ENCODE measurements around the gene TAL2. TPM values are rescaled to one million over a fixed set of nuclear protein-coding genes. Genes with fewer than 3 reads are reported as not detected.
A peak's percentile ranks its signal among the peaks of the same experiment; 100 is the strongest.

Gene TAL2
- total and polyA plus RNA-seq, 9 of the 15 experiments (the other 6 are each of a cell fraction or from before 2014, with no cell fraction given) = 0.21 to 3.7 (median 1.1) TPM; not detected in 1

DNA sequence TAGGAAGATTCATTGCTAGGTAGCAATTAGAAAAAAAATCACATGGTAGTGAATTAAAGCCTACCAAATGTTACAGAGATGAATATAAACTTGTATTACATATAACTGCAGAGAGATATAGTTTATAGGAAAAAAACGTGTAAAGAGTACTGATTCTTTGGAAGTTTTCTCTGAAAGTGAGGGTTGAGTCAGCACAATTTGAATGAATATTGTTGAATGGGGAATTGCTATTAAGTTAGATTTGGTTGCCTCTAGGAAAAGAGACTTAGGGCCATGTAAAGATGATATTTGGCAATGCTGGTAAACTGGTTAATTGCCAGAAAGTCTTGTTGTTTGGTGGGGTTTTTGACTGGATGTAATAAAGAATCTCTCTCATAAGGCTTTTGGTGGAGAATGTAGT, 37.2 kb upstream of the TAL2 start:
- ATAC-seq (no peak), FAIRE-seq (no peak), DNase-seq (ENCODE audit: extremely low read depth in 1 of 4, low spot score in 3 of 4) (no peak)
- Histone ChIP-seq H3K9me1 (ENCODE audit: control insufficient read depth, insufficient read depth, low read length) (no peaks in the 10 kb centered on the region), H3K79me2 (ENCODE audit: control insufficient read depth, insufficient read depth, low read length) (no peaks in the 10 kb centered on the region), H3K27ac (ENCODE audit: extremely low read depth, low read depth, low read length) (no peak overlapping the region), H3K4me3 (no peak overlapping the region), H3K9ac (ENCODE audit: insufficient read depth in 1 of 2, low read depth in 2 of 2, low read length in 2 of 2) (no peak overlapping the region), H3K4me1 (replicated peaks in 1 of 2; ENCODE audit: control insufficient read depth in 2 of 2, insufficient read depth in 2 of 2, low read length in 2 of 2) (no peaks in the 10 kb centered on the region), H2AFZ (ENCODE audit: low read depth, low read length) (no peak overlapping the region), H4K20me1 (replicated peaks; ENCODE audit: control insufficient read depth, insufficient read depth, low read length) (no peaks in the 10 kb centered on the region), H3K27me3 (ENCODE audit: control insufficient read depth in 2 of 2, insufficient read depth in 2 of 2, low read length in 2 of 2) (no peaks in the 10 kb centered on the region), H3K9me3 (replicated peaks; ENCODE audit: control insufficient read depth, insufficient read depth, low read depth, low read length) (no peaks in the 10 kb centered on the region), H3K4me2 (ENCODE audit: insufficient read depth, low read length) (no peak overlapping the region), H3K36me3 (ENCODE audit: control insufficient read depth, insufficient read depth, low read length) (no peaks in the 10 kb centered on the region)
- ChIA-PET POLR2A (no interaction called here), CTCF (ENCODE audit: low intra/inter-chr PET ratio) (no interaction called here)
- WGBS (ENCODE audit: insufficient coverage, low coverage, missing lambda C conversion rate) = 0% methylated on average over 1 of the region's 1 CpG
- in situ Hi-C loops (cut with MboI) (no loop called here), intact Hi-C loops (cut with micrococcal nuclease) (no loop called here)
- BruUV-seq (replicated peaks) = no TSS peak
- peak; percentile 49 for TF ChIP-seq MAFG (tag; conservative IDR thresholded peaks at IDR 0.05)
- TF ChIP-seq MAX (CRISPR knock-in tag; IDR thresholded peaks at IDR 0.05) = no peak
- TF ChIP-seq RHOXF2B (CRISPR knock-in tag; conservative IDR thresholded peaks at IDR 0.05) = no peak
- TF ChIP-seq TAF1 (IDR thresholded peaks at IDR 0.05; ENCODE audit: control insufficient read depth, extremely low read depth, insufficient read depth, low read length, severe bottlenecking) = no peak
- no peak for TF ChIP-seq SMARCA5 (IDR thresholded peaks at IDR 0.05)
- TF ChIP-seq, protein P1, sequence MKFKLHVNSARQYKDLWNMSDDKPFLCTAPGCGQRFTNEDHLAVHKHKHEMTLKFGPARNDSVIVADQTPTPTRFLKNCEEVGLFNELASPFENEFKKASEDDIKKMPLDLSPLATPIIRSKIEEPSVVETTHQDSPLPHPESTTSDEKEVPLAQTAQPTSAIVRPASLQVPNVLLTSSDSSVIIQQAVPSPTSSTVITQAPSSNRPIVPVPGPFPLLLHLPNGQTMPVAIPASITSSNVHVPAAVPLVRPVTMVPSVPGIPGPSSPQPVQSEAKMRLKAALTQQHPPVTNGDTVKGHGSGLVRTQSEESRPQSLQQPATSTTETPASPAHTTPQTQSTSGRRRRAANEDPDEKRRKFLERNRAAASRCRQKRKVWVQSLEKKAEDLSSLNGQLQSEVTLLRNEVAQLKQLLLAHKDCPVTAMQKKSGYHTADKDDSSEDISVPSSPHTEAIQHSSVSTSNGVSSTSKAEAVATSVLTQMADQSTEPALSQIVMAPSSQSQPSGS (CRISPR knock-in tag; IDR thresholded peaks at IDR 0.05) = no peak
- no peak for TF ChIP-seq ZNF584 (CRISPR knock-in tag; IDR thresholded peaks at IDR 0.05; ENCODE audit: low read depth)
- TF ChIP-seq ZNF316 (IDR thresholded peaks at IDR 0.05) = peak; percentile 84
- TF ChIP-seq ZFX (CRISPR knock-in tag; IDR thresholded peaks at IDR 0.05) = no peak
- TF ChIP-seq RCOR1 (IDR thresholded peaks at IDR 0.05; ENCODE audit: borderline replicate concordance in 1 of 2, low read depth in 2 of 2, low read length in 2 of 2) = no peak
- TF ChIP-seq MAFK (IDR thresholded peaks at IDR 0.05; ENCODE audit: low read length) = peak; percentile 15; the same call in 1 of the 2 replicates
- TF ChIP-seq PTBP1 (IDR thresholded peaks at IDR 0.05; ENCODE audit: low read depth, low read length) = no peak
- no peak for TF ChIP-seq SRSF9 (IDR thresholded peaks at IDR 0.05; ENCODE audit: borderline replicate concordance, low read depth, low read length)
- TF ChIP-seq ARID2 (IDR thresholded peaks at IDR 0.05) = no peak
- no peak for TF ChIP-seq SP2 (IDR thresholded peaks at IDR 0.05; ENCODE audit: extremely low read depth, low read depth, low read length, poor library complexity, severe bottlenecking)
- no peak for TF ChIP-seq KDM2B (CRISPR knock-in tag; IDR thresholded peaks at IDR 0.05)
- TF ChIP-seq CCNT2 (IDR thresholded peaks at IDR 0.05; ENCODE audit: borderline replicate concordance, extremely low read depth, insufficient read length, low read depth, low read length) = no peak
- TF ChIP-seq ARID1B (IDR thresholded peaks at IDR 0.05) = no peak
- TF ChIP-seq C11orf30 (IDR thresholded peaks at IDR 0.05; ENCODE audit: low read depth) = peak; percentile 67; the same call in 1 of the 2 replicates
- no peak for TF ChIP-seq ELF2 (CRISPR knock-in tag; IDR thresholded peaks at IDR 0.05)
- TF ChIP-seq, protein P2, sequence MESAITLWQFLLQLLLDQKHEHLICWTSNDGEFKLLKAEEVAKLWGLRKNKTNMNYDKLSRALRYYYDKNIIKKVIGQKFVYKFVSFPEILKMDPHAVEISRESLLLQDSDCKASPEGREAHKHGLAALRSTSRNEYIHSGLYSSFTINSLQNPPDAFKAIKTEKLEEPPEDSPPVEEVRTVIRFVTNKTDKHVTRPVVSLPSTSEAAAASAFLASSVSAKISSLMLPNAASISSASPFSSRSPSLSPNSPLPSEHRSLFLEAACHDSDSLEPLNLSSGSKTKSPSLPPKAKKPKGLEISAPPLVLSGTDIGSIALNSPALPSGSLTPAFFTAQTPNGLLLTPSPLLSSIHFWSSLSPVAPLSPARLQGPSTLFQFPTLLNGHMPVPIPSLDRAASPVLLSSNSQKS (CRISPR knock-in tag; IDR thresholded peaks at IDR 0.05) = no peak
- TF ChIP-seq, protein P3, sequence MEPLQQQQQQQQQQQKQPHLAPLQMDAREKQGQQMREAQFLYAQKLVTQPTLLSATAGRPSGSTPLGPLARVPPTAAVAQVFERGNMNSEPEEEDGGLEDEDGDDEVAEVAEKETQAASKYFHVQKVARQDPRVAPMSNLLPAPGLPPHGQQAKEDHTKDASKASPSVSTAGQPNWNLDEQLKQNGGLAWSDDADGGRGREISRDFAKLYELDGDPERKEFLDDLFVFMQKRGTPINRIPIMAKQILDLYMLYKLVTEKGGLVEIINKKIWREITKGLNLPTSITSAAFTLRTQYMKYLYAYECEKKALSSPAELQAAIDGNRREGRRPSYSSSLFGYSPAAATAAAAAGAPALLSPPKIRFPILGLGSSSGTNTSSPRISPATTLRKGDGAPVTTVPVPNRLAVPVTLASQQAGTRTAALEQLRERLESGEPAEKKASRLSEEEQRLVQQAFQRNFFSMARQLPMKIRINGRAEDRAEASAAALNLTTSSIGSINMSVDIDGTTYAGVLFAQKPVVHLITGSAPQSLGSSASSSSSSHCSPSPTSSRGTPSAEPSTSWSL (CRISPR knock-in tag; IDR thresholded peaks at IDR 0.05; ENCODE audit: borderline replicate concordance) = no peak

All from K562 (cell line).